Activated CD8-positive, alpha-beta memory T cell treated with anti-CD3 and anti-CD28 coated beads, Interleukin-2, amount 50 U/mL, for 1 hour (primary cell): ENCODE results near the gene PTPRN2.
A peak's percentile ranks its signal among the peaks of the same experiment; 100 is the strongest.
"Not testable (repeated sequence)": the region's sequence is repeated elsewhere in the genome, so short reads cannot be mapped to it uniquely, and the experiment has no call there.

ENCODE experiments used
- DNase-seq: peaks from one replicate; pipeline ENCODE4 v3.0.0-alpha.2; 2020; ENCODE audit errors: extremely low read depth

The PTPRN2 gene

DNA sequence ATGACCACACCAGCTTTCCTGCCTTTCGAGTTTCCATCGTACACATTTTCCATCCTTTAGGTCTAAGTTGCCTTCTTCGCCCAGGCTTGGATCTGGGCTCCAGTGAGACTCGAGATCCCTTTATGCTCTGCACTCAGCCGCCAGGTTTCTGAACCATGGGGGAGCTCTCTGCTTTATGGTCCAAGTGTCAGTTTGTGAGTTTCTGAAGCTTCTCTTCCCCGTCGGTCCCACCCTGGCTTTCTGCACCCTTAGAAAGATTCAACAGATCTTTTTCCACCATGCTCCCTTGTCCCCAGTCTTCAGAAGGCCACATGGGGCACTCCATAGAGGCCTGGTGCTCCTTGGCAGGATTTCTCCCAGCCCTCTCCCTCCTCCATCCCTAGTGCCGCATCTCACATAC, 402.0 kb downstream of the PTPRN2 start:
- DNase-seq: no peak

GRCh38 chr7:158183431-158183830, 404.2 kb downstream of the PTPRN2 start:
- DNase-seq: no peak

GRCh38 chr7:158176561-158177173, 411.0 kb downstream of the PTPRN2 start:
- no peak for DNase-seq

- DNase-seq: no peak
Observed at GRCh38 chr7:158175779-158176178, 411.8 kb downstream of the PTPRN2 start.

DNA sequence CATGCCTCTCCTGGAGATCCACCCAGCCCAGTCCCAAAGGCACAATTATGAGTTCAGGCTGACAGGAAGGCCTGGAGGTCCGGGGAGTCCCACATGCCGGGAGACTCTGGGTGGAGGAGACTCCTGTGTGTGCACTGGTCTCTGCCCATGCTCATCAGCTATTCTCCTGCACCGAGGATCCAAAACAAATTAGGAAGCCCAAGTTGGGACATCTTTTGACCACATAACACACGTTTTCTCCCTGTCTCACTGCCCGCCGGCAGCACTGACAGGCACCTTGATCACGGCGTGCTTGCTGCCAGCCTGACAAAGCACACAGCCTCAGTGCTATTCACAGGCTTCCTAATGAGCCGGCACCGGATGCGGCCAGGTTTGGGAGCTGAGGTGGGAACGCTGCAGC, 412.7 kb downstream of the PTPRN2 start:
- DNase-seq: no peak

GRCh38 chr7:158167373-158167772, 420.2 kb downstream of the PTPRN2 start:
- DNase-seq: no peak

- no peak for DNase-seq
Observed at GRCh38 chr7:158166386-158167340, 421.0 kb downstream of the PTPRN2 start.

GRCh38 chr7:158165711-158166110, 421.9 kb downstream of the PTPRN2 start:
- DNase-seq: no peak

DNA sequence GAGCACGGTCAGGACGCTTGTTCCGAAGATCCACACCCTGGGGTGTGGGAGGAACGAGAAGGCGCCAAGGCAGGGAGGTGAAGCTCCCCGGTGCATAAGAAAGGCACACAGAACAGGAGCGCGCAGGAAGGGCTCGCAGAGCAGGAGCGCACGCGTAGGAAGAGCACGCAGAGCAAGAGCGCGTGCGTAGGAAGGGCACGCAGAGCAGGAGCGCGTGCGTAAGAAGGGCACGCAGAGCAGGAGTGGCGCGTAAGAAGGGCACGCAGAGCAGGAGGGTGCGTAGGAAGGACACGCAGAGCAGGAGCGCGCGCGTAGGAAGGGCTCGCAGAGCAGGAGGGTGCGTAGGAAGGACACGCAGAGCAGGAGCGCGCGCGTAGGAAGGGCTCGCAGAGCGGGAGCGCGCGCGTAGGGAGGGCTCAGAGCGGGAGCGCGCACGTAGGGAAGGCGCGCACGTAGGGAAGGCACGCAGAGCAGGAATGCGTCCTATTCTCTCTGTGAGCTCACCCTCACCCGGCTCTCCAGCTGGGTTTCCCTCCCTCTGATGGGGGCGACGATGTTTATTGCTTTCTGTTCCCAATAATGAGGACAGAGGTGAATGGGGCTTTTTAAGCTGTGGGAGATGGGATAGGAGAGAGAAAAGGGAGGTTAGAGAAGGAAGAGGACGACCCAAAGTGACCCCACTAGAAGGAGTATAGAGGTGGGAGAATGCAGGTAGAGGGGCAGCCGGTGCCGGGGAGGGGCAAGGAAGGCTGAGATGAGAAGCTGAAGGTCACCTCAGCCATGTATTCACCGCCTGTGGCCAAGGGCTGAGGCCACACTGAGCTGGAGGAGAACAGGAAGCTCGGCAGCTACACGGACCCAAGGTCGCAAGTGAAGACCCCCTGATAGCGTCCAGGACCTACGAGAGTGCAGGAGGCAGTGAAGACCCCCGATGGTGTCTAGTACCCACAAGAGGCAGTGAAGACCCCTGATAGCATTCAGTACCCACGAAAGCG, 423.2 kb downstream of the PTPRN2 start:
- no peak for DNase-seq

DNA sequence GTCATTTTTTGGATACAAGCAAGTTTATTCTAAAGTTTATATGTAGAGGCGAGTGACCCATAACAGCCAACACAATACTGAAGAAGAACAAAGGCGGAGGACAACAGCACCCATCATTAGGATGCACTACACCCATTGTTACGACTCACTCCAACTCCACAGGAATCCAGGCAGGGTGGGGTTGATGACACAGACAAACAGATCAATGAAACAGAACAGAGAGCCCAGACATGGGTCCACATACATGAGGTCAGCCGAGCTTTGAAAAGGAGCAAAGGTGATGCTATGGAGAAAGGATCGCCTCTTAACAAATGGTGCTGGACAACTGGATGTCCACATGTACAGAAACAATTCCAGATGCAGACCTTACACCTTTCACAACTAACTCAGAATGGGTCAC, 426.4 kb downstream of the PTPRN2 start:
- no peak for DNase-seq

- no peak for DNase-seq
Observed at GRCh38 chr7:158160199-158160598, 427.4 kb downstream of the PTPRN2 start.

DNA sequence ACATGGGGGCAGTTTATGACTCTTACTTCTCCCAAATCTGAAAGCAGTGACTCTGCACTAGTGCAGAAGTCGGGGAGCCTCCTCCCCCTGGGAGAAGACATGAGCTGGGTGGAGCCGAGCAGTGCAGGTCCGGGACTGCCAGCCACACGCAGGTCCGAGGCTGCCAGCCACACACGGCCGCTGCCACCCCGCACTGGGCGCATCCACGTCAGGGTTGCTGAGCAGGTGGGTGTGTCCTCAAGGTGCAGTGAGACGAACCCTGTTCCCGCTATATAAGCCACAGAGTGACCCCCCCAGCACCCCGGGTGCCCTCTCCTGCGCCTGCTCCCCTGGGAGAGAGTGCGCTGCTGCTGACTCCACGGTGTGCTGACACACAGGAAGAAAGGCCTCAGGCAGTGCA, 430.2 kb downstream of the PTPRN2 start:
- no peak for DNase-seq

- peak; percentile 12 for DNase-seq
Observed at GRCh38 chr7:158151273-158151672, 436.4 kb downstream of the PTPRN2 start.

DNA sequence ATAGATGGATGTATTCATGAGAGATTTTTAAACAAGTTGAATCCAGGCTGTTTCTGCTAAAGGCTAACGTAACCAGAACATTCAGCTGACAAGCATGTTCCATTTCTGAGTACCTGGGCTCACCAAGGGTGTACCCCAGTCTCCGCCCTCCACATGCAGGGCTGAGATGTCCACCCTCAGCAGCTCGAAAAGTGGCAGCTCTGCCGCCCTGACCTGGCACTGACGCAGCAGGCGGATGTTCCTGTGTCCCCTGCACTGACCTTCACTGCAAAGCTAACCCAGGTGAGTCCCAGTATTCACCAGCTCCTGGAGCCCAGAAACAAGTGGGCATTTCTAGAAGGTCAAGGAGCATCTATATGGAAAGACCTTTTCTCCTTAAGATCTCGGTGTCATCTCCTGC, 437.4 kb downstream of the PTPRN2 start:
- no peak for DNase-seq

DNA sequence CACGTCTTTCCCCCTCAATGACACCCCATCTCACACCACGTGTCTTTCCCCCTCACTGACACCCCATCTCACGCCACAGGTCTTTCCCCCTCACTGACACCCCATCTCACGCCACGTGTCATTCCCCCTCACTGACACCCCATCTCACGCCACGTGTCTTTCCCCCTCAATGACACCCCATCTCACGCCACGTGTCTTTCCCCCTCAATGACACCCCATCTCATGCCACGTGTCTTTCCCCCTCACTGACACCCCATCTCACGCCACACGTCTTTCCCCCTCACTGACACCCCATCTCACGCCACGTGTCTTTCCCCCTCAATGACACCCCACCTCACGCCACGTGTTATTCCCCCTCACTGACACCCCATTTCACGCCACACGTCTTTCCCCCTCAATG, 440.2 kb downstream of the PTPRN2 start:
- DNase-seq: not testable (repeated sequence)

DNA sequence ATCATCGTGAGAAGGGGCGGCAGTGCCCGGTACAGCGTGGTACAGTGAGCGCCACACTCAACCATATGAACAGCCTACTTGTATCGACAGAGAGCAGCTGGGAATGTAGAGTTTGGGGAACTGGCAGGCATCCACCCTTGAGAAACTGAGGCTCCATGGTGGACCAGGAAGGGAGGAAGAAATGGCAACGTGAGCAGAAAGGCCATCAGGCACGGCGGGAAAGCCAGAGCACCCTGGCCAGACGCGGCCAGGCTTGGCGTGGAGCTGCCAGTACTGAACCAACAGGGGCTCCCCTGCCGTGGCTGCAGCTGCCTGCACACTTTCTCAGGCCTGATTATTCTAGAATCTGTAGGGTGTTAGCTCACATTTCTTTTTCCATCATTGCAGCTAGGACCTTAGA, 442.3 kb downstream of the PTPRN2 start:
- DNase-seq: no peak

GRCh38 chr7:158143196-158144120, 444.2 kb downstream of the PTPRN2 start:
- DNase-seq: no peak

GRCh38 chr7:158142657-158143056, 445.0 kb downstream of the PTPRN2 start:
- DNase-seq: no peak

DNA sequence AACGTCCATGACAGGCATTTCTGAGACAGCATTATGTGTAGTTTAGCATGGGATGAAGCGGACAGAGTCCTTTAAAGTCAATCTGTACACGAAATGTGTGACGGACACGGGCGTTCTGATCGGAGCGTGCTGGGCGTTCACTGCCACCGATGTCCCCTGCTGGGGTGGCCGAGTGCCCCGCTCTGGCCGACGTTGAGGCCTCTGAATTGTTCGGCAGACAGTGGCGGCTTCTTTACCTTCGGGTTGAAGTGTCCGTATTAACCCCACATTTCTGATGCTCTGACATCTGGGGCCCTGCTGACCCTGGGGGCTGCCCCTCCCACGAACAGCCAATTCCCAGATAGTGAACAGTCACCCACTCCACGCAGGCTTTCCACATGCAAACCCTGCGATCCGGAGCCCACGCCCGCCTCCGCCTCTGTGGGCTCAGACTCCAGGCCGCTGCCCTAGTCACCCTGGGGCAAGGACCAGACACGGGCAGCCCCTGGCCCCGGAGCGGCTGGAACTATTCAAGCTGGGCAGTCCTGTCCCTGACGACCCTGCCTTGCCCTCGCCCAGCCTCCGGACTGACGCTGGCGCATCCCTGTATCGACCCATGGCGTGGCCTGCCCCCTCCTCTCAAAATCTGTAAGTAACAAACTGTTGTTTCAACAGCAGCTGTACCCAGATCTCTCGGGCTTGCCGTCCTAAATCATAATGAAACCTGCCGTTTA, 445.7 kb downstream of the PTPRN2 start:
- no peak for DNase-seq

- no peak for DNase-seq
Observed at GRCh38 chr7:158141221-158141582, 446.4 kb downstream of the PTPRN2 start.
